IMR-90 (cell line): ENCODE data around the gene TMTC1.

Experiments
- BHLHE40 ChIP-seq: fragments of 150-350 bp; IDR thresholded peaks from 2 replicates; pipeline ENCODE4 v1.6.1; 2016; ENCODE audit warnings: mild to moderate bottlenecking, low read depth, low read length
- CEBPB ChIP-seq: IDR thresholded peaks from 2 replicates; pipeline ENCODE4 v1.6.1; 2012; ENCODE audit warnings: low read depth, low read length, improper control_type of control experiment
- FOS ChIP-seq: fragments of 150-350 bp; IDR thresholded peaks from 2 replicates; pipeline ENCODE4 v1.6.1; 2016; ENCODE audit warnings: low read depth, low read length
- MAZ ChIP-seq: IDR thresholded peaks from 2 replicates; pipeline ENCODE4 v1.6.1; 2012; ENCODE audit warnings: low read depth, mild to moderate bottlenecking, low read length, improper control_type of control experiment, moderate library complexity, borderline replicate concordance
- MXI1 ChIP-seq: IDR thresholded peaks from 2 replicates; pipeline ENCODE4 v1.6.1; 2012; ENCODE audit warnings: low read depth, mild to moderate bottlenecking, low read length, moderate library complexity, borderline replicate concordance
- NFE2L2 ChIP-seq: fragments of 150-350 bp; IDR thresholded peaks from 2 replicates; pipeline ENCODE4 v1.6.1; 2016; ENCODE audit warnings: low read depth, mild to moderate bottlenecking, low read length
- POLR2A ChIP-seq: IDR thresholded peaks from 2 replicates; pipeline ENCODE4 v1.6.1; 2012; ENCODE audit warnings: mild to moderate bottlenecking, low read depth, low read length
- RAD21 ChIP-seq: IDR thresholded peaks from 2 replicates; pipeline ENCODE4 v1.6.1; 2012; ENCODE audit warnings: low read length, improper control_type of control experiment
- RCOR1 ChIP-seq: IDR thresholded peaks from 2 replicates; pipeline ENCODE4 v1.6.1; 2012; ENCODE audit warnings: mild to moderate bottlenecking, low read length, improper control_type of control experiment; ENCODE audit not compliant: insufficient replicate concordance
- RFX5 ChIP-seq: IDR thresholded peaks from 2 replicates; pipeline ENCODE4 v1.8.0; 2012; ENCODE audit warnings: low read depth, mild to moderate bottlenecking, low read length, moderate library complexity
- SMC3 ChIP-seq: fragments of 150-350 bp; IDR thresholded peaks from 2 replicates; pipeline ENCODE4 v1.6.1; 2016; ENCODE audit warnings: low read depth, mild to moderate bottlenecking, antibody characterized with exemption, low read length, moderate library complexity
- TF ChIP-seq, protein P1 (sequence below): conservative IDR thresholded peaks from 2 replicates; pipeline ENCODE4 v1.5.1; 2012; ENCODE audit warnings: mild to moderate bottlenecking, low read depth, low read length, improper control_type of control experiment
- TF ChIP-seq, protein P2 (sequence below): fragments of 150-350 bp; IDR thresholded peaks from 2 replicates; pipeline ENCODE4 v1.6.1; 2017; ENCODE audit warnings: mild to moderate bottlenecking, antibody characterized with exemption, low read length, low read depth
- TF ChIP-seq, protein P3 (sequence below): fragments of 150-350 bp; IDR thresholded peaks from 2 replicates; pipeline ENCODE4 v1.6.1; 2016; ENCODE audit warnings: low read depth, mild to moderate bottlenecking, low read length, moderate library complexity, borderline replicate concordance

DNA sequence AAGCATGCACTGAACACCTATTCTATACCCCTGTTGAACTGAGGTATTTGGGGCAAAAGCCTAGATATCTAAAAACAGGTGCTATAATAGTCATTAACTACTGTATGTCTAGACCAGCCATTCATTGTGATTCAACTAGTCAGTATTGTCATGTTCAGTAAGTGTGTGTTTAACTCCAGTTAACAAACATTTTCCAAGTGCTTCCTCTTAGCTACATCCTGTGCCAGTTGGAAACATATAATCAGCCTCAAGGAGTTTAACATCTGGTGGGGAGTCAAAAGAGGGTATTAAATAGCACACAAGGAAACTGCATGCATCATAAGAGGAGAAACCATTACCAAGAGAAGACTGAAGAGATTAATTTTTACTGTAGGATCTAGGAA, 20.4 kb downstream of the TMTC1 start:
- TF ChIP-seq RFX5 (no peak), RCOR1 (no peak), POLR2A (no peak), MXI1 (no peak), CEBPB (no peak), RAD21 (no peak), MAZ (no peak), BHLHE40 (no peak), SMC3 (no peak), NFE2L2 (no peak), FOS (no peak)
- TF ChIP-seq, protein P1, sequence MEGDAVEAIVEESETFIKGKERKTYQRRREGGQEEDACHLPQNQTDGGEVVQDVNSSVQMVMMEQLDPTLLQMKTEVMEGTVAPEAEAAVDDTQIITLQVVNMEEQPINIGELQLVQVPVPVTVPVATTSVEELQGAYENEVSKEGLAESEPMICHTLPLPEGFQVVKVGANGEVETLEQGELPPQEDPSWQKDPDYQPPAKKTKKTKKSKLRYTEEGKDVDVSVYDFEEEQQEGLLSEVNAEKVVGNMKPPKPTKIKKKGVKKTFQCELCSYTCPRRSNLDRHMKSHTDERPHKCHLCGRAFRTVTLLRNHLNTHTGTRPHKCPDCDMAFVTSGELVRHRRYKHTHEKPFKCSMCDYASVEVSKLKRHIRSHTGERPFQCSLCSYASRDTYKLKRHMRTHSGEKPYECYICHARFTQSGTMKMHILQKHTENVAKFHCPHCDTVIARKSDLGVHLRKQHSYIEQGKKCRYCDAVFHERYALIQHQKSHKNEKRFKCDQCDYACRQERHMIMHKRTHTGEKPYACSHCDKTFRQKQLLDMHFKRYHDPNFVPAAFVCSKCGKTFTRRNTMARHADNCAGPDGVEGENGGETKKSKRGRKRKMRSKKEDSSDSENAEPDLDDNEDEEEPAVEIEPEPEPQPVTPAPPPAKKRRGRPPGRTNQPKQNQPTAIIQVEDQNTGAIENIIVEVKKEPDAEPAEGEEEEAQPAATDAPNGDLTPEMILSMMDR, result no peak
- TF ChIP-seq, protein P2, sequence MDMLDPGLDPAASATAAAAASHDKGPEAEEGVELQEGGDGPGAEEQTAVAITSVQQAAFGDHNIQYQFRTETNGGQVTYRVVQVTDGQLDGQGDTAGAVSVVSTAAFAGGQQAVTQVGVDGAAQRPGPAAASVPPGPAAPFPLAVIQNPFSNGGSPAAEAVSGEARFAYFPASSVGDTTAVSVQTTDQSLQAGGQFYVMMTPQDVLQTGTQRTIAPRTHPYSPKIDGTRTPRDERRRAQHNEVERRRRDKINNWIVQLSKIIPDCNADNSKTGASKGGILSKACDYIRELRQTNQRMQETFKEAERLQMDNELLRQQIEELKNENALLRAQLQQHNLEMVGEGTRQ, result no peak
- TF ChIP-seq, protein P3, sequence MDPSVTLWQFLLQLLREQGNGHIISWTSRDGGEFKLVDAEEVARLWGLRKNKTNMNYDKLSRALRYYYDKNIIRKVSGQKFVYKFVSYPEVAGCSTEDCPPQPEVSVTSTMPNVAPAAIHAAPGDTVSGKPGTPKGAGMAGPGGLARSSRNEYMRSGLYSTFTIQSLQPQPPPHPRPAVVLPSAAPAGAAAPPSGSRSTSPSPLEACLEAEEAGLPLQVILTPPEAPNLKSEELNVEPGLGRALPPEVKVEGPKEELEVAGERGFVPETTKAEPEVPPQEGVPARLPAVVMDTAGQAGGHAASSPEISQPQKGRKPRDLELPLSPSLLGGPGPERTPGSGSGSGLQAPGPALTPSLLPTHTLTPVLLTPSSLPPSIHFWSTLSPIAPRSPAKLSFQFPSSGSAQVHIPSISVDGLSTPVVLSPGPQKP, result no peak
